HepG2 (cell line): ENCODE measurements around the gene RANBP3L. TPM values are rescaled to one million over a fixed set of nuclear protein-coding genes. Genes with fewer than 3 reads are reported as not detected.
A peak's percentile ranks its signal among the peaks of the same experiment; 100 is the strongest.

ENCODE experiments used
- ATAC-seq: fragments of 200-7000 bp; cut with Tn5 transposase; 3 replicates; pipeline ENCODE4 v1.9.1; 2020; ENCODE audit warnings: mild to moderate bottlenecking, moderate library complexity
- BruUV-seq: library from RNA; stranded (reverse); fragments of 400-500 nt; replicated peaks from 2 replicates; lab custom pipeline; 2021; lab: Mats Ljungman, UMichigan
- CTCF ChIA-PET: fragments of 300-600 bp; formaldehyde crosslinking; extraction: SDS; loops from one replicate; lab custom pipeline; 2021; ENCODE audit warnings: low total read pairs, inconsistent platforms, low intra/inter-chr PET ratio; lab: Yijun Ruan, JAX
- POLR2A ChIA-PET: fragments of 350-600 bp; sonication (Branson Sonifier 250); formaldehyde crosslinking; loops from one replicate; lab custom pipeline; 2020; ENCODE audit warnings: antibody characterized with exemption, inconsistent platforms; lab: Yijun Ruan, JAX
- DNase-seq: peaks from one replicate; pipeline ENCODE4 v3.0.0-alpha.2; 2015; ENCODE audit warnings: low spot score
- FAIRE-seq: peaks from 3 replicates; lab custom pipeline; 2011; peaks lifted over from hg19 to GRCh38; lab: Jason Lieb, UNC
- H2AFZ ChIP-seq: one replicate; pipeline ENCODE4 v1.6.1; 2011; ENCODE audit warnings: low read length, inconsistent platforms
- H3K27ac ChIP-seq: fragments of 300-600 bp; 3 replicates; pipeline ENCODE4 v1.8.0; 2011; ENCODE audit warnings: mixed run types, mild to moderate bottlenecking, mixed read lengths, low read length, inconsistent platforms; ENCODE audit not compliant: insufficient read depth; ENCODE audit errors: extremely low read length
- H3K27me3 ChIP-seq, 2 experiments: fragments of 200-600 bp in 1 of 2; 2 replicates in 1 of 2; 3 replicates in 1 of 2; pipeline versions ENCODE4 v1.6.0 to v1.8.0; 2011; ENCODE audit warnings: low read length in 2 of 2, mild to moderate bottlenecking in 2 of 2, moderate library complexity in 2 of 2, inconsistent platforms in 1 of 2; ENCODE audit not compliant: insufficient read depth in 2 of 2, control insufficient read depth in 1 of 2
- H3K36me3 ChIP-seq, 2 experiments: fragments of 200-600 bp in 1 of 2; replicated peaks in 1 of 2; 2 replicates in 1 of 2; 3 replicates in 1 of 2; pipeline versions ENCODE4 v1.5.1 to v1.8.0; 2011; ENCODE audit warnings: low read length in 2 of 2, inconsistent platforms in 1 of 2; ENCODE audit not compliant: insufficient read depth in 2 of 2, control insufficient read depth in 1 of 2
- H3K4me1 ChIP-seq: 2 replicates; pipeline ENCODE4 v1.5.1; 2012; ENCODE audit warnings: low read length, inconsistent platforms; ENCODE audit not compliant: insufficient read depth
- H3K4me2 ChIP-seq: 2 replicates; pipeline ENCODE4 v1.6.0; 2011; ENCODE audit warnings: low read depth, low read length, inconsistent platforms
- H3K4me3 ChIP-seq, 3 experiments: fragments of 200-600 bp in 1 of 3; sonication (generic), shearing (Covaris generic) in 1 of 3; replicated peaks in 1 of 3; 2 replicates each; pipeline ENCODE4 v1.5.1; 2011 to 2016; ENCODE audit warnings: low read length in 3 of 3, inconsistent platforms in 2 of 3, low read depth in 2 of 3, mild to moderate bottlenecking in 2 of 3, control low read depth in 1 of 3, mixed read lengths in 1 of 3; ENCODE audit not compliant: insufficient read depth in 1 of 3
- H3K79me2 ChIP-seq: one replicate; pipeline ENCODE4 v1.6.1; 2011; ENCODE audit warnings: low read length, inconsistent platforms; ENCODE audit not compliant: insufficient read depth
- H3K9ac ChIP-seq: 2 replicates; pipeline ENCODE4 v1.6.0; 2011; ENCODE audit warnings: mild to moderate bottlenecking, low read depth, low read length, inconsistent platforms; ENCODE audit not compliant: insufficient read depth
- H3K9me3 ChIP-seq: 2 replicates; pipeline ENCODE4 v1.5.1; 2012; ENCODE audit warnings: mild to moderate bottlenecking, low read length
- H4K20me1 ChIP-seq: 2 replicates; pipeline ENCODE4 v1.6.0; 2011; ENCODE audit warnings: inconsistent platforms, mild to moderate bottlenecking, low read length, moderate library complexity; ENCODE audit not compliant: insufficient read depth
- CTCF ChIP-seq: sonication (generic); formaldehyde crosslinking; IDR thresholded peaks from 2 replicates; pipeline ENCODE4 v1.5.0; 2020; ENCODE audit warnings: mild to moderate bottlenecking, missing genetic modification reagents, moderate library complexity
- MYPOP ChIP-seq: sonication (generic); formaldehyde crosslinking; IDR thresholded peaks from 2 replicates; pipeline ENCODE4 v1.8.1; 2023; ENCODE audit warnings: mild to moderate bottlenecking, moderate library complexity, missing genetic modification reagents
- USF2 ChIP-seq, 2 experiments: sonication (generic) in 1 of 2; formaldehyde crosslinking in 1 of 2; IDR thresholded peaks; 2 replicates each; pipeline versions ENCODE4 v1.5.1 to v1.6.1; 2011 to 2020; ENCODE audit warnings: borderline replicate concordance in 1 of 2, low read depth in 1 of 2, low read length in 1 of 2, mild to moderate bottlenecking in 1 of 2, missing genetic modification reagents in 1 of 2, moderate library complexity in 1 of 2
- ZNF230 ChIP-seq: sonication (generic); formaldehyde crosslinking; IDR thresholded peaks from 2 replicates; pipeline ENCODE4 v1.4.0; 2020; ENCODE audit warnings: mild to moderate bottlenecking, missing genetic modification reagents
- ZNF281 ChIP-seq: sonication (generic); formaldehyde crosslinking; IDR thresholded peaks from 2 replicates; pipeline ENCODE4 v1.4.0; 2020; ENCODE audit warnings: missing genetic modification reagents, borderline replicate concordance
- ZNF331 ChIP-seq: sonication (generic); formaldehyde crosslinking; IDR thresholded peaks from 2 replicates; pipeline ENCODE4 v1.4.0; 2020; ENCODE audit warnings: missing genetic modification reagents
- WGBS: methylation state at CpG from one replicate; pipeline ENCODE4 v1.1.6; 2017; ENCODE audit warnings: low lambda C conversion rate; 5-methylcytosine and 5-hydroxymethylcytosine counted together
- in situ Hi-C: cut with HindIII; loops from 2 replicates; pipeline ENCODE4 v1.10.0; 2017; ENCODE audit warnings: low pct_unique_long_range_greater_than_20kb; ENCODE audit not compliant: extremely low pct_ligation_motif_present
- intact Hi-C: fragments of 100-400 bp; cut with micrococcal nuclease; formaldehyde crosslinking; loops from one replicate; pipeline ENCODE4 v1.10.0; 2022; ENCODE audit not compliant: unreplicated experiment
- polyA plus RNA-seq, 8 experiments: library from polyadenylated mRNA; depleted of rRNA in 3 of 8; stranded (reverse) in 7 of 8; unstranded in 1 of 8; fragments of >200 nt; fragmentation: Illumina TruSeq in 4 of 8; extraction: Trizol in 4 of 8; gene quantifications; 2 replicates each; pipeline versions ENCODE4 v1.2.1 to v1.2.3, GENCODE V29; 2011 to 2016; ENCODE audit warnings: low read depth in 4 of 8, missing spikeins in 1 of 8, mixed read lengths in 1 of 8; ENCODE audit not compliant: insufficient read depth in 1 of 8
- total RNA-seq, 5 experiments: library from RNA; depleted of rRNA; stranded (reverse); fragments of >200 nt; fragmentation: Illumina TruSeq; extraction: Trizol; gene quantifications; 2 replicates each; pipeline ENCODE4 v1.2.3, GENCODE V29; 2016; ENCODE audit warnings: low read depth in 1 of 5

Gene RANBP3L
- total and polyA plus RNA-seq, 2 of the 13 experiments (the other 11 are each of a cell fraction or from before 2014, with no cell fraction given): 0.09 TPM; not detected in 1

- no peak for TF ChIP-seq ZNF230 (CRISPR knock-in tag)
- no peak for TF ChIP-seq MYPOP (CRISPR knock-in tag)
- TF ChIP-seq ZNF331: no peak
Observed at GRCh38 chr5:36325196-36325595, 23.5 kb upstream of the RANBP3L start (continued).

- no TSS peak for BruUV-seq
- H3K79me2 ChIP-seq: no peaks in the 10 kb centered on the region
- no peak overlapping the region for H3K9ac ChIP-seq
- FAIRE-seq (no peak), ATAC-seq (peak; percentile 78), DNase-seq (no peak)
- ChIA-PET CTCF (no interaction called here), POLR2A (no interaction called here)
- TF ChIP-seq CTCF (CRISPR knock-in tag) (0 out of 2 replicates have a peak, but pooled peaks have one; percentile 9), ZNF281 (no peak), USF2 (IDR thresholded peaks at IDR 0.05; ENCODE audit: low read depth, low read length) (no peak), USF2 (CRISPR knock-in tag; IDR thresholded peaks at IDR 0.05; ENCODE audit: borderline replicate concordance) (peak; percentile 54; the same call in 1 of the 2 replicates)
- in situ Hi-C loops: no loop called here
- H3K4me2 ChIP-seq: no peak overlapping the region
- H4K20me1 ChIP-seq: no peaks in the 10 kb centered on the region
- intact Hi-C loops: no loop called here
- H2AFZ ChIP-seq: no peak overlapping the region
- WGBS: 21% methylated on average over 5 of the region's 6 CpGs
- H3K36me3 ChIP-seq: no peaks in the 10 kb centered on the region
- H3K9me3 ChIP-seq: no peaks in the 10 kb centered on the region
- H3K27me3 ChIP-seq: no peaks in the 10 kb centered on the region
- H3K4me3 ChIP-seq: no peak overlapping the region
- H3K4me1 ChIP-seq: no peaks in the 10 kb centered on the region
- H3K27ac ChIP-seq: no peak overlapping the region
Observed at GRCh38 chr5:36323926-36324781, 22.5 kb upstream of the RANBP3L start.
